Breast epithelium (tissue), 3 donors: ENCODE measurements around the gene HAPLN3.

Source experiments
- CTCF ChIP-seq, 3 donors: fragments of 450-650 bp; IDR thresholded peaks; one replicate each; pipeline ENCODE4 v1.5.1; 2016 to 2017; ENCODE audit warnings: antibody characterized with exemption in 3 of 3, mild to moderate bottlenecking in 3 of 3, moderate library complexity in 3 of 3
- POLR2A ChIP-seq: fragments of 450-650 bp; IDR thresholded peaks from one replicate; pipeline ENCODE4 v1.6.1; 2016; ENCODE audit warnings: antibody characterized with exemption, mild to moderate bottlenecking, moderate library complexity

GRCh38 chr15:88874275-88874674 is 21.1 kb downstream of the HAPLN3 start:
- no peak for TF ChIP-seq CTCF (IDR thresholded peaks at IDR 0.05)
- TF ChIP-seq POLR2A: no peak
